ENCODE measurements around the gene FAN1.

DNA sequence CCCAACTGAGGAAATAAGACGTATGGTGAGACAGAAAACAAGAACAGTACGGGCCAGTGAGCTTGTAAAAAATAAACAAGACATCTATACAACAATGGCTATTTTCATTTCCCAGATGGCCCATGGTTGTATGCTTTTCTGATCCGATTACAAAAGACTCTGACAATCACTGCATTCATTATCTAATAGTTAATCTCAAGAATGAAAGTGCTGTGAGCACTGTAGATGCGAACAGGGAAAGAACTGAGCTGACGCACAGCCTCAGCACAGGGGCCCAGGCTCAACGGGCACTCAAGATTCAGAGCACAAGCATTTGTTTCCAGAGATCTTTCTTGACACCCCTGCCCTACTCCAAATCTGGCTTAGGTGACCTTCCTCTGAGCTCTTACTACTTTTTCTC lies 80.8 kb downstream of the FAN1 start:
- no peak for TF ChIP-seq TARDBP (IDR thresholded peaks at IDR 0.05)
- no peak for TF ChIP-seq ZNF384 (IDR thresholded peaks at IDR 0.05)
- TF ChIP-seq, protein P1, sequence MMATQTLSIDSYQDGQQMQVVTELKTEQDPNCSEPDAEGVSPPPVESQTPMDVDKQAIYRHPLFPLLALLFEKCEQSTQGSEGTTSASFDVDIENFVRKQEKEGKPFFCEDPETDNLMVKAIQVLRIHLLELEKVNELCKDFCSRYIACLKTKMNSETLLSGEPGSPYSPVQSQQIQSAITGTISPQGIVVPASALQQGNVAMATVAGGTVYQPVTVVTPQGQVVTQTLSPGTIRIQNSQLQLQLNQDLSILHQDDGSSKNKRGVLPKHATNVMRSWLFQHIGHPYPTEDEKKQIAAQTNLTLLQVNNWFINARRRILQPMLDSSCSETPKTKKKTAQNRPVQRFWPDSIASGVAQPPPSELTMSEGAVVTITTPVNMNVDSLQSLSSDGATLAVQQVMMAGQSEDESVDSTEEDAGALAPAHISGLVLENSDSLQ (IDR thresholded peaks at IDR 0.05): no peak
- TF ChIP-seq HDGF (IDR thresholded peaks at IDR 0.05; ENCODE audit: borderline replicate concordance): no peak

Measured in HEK293T (cell line).